NCI-H1105 treated with DMSO at 0.1 percent for 48 hours (cell line): Measurements from ENCODE around the gene ANK3.

Experiments
- DNase-seq: peaks from one replicate; lab custom pipeline; 2025; lab: John Stamatoyannopoulos, UW

The ANK3 gene

GRCh38 chr10:59976909-59977308 is 412.8 kb downstream of the ANK3 start:
- no peak for DNase-seq
